DMS114 treated with DMSO at 0.1 percent for 48 hours (cell line): Measurements from ENCODE around the gene CIDEC.
A peak's percentile ranks its signal among the peaks of the same experiment; 100 is the strongest.

Source experiments
- DNase-seq: peaks from one replicate; lab custom pipeline; 2025; ENCODE audit not compliant: unreplicated experiment; lab: John Stamatoyannopoulos, UW

The CIDEC gene, protein sequence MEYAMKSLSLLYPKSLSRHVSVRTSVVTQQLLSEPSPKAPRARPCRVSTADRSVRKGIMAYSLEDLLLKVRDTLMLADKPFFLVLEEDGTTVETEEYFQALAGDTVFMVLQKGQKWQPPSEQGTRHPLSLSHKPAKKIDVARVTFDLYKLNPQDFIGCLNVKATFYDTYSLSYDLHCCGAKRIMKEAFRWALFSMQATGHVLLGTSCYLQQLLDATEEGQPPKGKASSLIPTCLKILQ

GRCh38 chr3:9879830-9880549, at the start of gene CIDEC:
Gene CIDEC (minus strand): TSS chr3:9880253. CDS start chr3:9878486, 1,767 bp downstream.
- no peak for DNase-seq

GRCh38 chr3:9928158-9928557, 48.1 kb upstream of the CIDEC start:
- DNase-seq = no peak

DNA sequence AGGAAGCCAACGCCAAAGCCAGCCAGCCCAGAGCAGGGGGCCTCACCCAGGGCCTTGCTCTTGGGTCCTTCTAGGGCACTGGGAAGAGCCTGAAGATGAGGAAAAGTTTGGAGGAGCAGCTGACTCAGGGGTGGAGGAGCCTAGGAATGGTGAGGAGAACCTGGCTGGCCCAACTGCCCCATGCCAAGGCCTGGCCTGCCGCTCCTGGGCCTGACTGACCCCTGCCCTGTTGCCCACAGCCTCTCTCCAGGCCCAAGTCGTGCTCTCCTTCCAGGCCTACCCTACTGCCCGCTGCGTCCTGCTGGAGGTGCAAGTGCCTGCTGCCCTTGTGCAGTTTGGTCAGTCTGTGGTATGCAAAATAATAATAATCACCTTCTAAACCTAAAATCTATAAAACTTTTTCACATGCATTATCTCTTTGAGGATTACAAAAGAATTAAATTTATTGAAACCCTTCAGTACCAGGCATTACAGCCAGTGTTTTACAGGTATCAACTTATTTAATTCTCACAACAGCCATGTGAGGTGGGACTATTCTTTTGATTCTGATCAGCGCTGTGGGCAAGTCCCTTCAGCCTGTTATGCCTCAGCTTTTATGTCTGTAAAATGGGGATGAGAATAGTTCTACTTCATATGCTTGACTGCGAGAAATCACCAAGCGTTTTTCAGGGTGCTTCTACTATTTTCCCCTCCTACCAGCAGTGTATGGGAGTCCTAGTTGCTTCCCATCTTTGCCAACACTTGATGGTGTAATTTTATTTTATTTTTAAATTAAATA, 38.4 kb upstream of the CIDEC start:
- no peak for DNase-seq

GRCh38 chr3:9917820-9918219, 37.8 kb upstream of the CIDEC start:
- DNase-seq = no peak

- DNase-seq = peak; percentile 33
Measured at GRCh38 chr3:9916734-9917680, 37.0 kb upstream of the CIDEC start, which contains the start of gene IL17RC. Gene IL17RC (plus strand): TSS chr3:9917098. CDS start chr3:9917316, 218 bp downstream.

DNA sequence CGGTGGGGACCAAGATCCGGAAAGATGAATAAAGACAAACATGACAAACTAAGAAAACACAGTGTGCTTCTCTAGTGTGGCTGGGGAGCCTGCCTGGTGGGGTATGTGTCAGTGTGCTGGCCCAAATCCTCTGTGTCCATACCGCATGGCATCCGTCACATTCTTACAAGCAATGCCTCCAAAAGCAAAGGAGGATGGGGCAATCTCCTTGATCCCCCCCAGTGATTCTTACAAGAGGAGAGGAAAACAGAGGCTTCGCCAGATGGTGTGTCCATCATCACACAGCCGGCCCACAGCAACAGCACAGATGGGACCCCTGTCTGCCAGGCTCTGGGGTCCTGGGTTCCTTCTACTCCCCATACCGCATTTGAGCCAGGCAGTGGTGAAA, 36.3 kb upstream of the CIDEC start:
- no peak for DNase-seq

DNA sequence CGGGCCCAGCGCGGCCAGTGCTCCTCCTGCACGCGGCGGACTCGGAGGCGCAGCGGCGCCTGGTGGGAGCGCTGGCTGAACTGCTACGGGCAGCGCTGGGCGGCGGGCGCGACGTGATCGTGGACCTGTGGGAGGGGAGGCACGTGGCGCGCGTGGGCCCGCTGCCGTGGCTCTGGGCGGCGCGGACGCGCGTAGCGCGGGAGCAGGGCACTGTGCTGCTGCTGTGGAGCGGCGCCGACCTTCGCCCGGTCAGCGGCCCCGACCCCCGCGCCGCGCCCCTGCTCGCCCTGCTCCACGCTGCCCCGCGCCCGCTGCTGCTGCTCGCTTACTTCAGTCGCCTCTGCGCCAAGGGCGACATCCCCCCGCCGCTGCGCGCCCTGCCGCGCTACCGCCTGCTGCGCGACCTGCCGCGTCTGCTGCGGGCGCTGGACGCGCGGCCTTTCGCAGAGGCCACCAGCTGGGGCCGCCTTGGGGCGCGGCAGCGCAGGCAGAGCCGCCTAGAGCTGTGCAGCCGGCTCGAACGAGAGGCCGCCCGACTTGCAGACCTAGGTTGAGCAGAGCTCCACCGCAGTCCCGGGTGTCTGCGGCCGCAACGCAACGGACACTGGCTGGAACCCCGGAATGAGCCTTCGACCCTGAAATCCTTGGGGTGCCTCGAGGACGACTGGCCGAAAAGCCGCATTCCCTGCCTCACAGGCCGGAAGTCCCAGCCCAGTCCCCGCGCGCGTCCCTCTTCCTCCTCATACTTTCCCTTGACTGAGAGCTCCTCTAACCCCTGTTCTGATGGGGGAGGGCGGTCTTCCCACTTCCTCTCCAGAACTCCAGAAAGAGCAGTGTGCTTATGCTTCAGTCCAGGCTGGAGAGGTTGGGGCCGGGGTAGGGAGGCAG, 35.4 kb upstream of the CIDEC start:
- DNase-seq = no peak

- DNase-seq = no peak
Measured at GRCh38 chr3:9914559-9915253, 34.7 kb upstream of the CIDEC start.

GRCh38 chr3:9914011-9914410, 34.0 kb upstream of the CIDEC start:
- DNase-seq = no peak

DNA sequence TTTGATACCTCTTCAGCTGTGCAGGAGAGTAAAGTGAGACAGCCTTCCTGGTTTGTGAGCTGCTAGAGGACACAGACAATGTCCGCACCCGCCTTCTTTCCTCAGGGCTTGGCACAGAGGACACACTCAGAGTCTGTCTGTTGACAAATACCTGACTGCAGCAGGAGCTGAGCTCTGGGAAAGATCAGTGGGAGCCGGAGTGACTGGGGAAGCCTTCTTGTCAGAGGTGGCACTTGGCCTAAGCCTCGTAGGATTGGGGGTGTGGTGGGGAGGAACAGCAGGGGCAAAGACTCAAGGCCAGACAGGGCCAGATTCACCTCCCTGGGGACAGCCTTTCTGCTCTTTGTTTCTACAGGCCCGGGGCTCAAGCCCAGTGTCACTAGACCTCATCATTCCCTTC, 33.5 kb upstream of the CIDEC start:
- no peak for DNase-seq

- no peak for DNase-seq
Measured at GRCh38 chr3:9912294-9912935, 32.4 kb upstream of the CIDEC start.

DNA sequence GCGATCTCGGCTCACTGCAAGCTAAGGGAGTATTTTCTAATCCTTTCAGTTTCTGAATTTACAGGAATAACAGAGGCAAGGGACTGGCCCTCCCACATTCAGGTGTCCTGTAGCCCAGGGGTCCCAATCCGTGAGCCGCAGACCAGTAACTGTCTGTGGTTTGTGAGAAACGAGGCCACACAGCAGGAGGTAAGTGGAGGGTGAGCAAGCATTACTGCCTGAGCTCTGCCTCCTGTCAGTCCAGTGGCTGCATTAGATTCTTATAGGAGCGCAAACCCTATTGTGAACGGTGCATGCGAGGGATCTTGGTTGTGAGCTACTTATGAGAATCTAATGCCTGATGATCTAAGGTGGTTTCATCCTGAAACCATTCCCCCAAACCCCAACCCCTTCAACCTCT, 31.8 kb upstream of the CIDEC start:
- DNase-seq = no peak

DNA sequence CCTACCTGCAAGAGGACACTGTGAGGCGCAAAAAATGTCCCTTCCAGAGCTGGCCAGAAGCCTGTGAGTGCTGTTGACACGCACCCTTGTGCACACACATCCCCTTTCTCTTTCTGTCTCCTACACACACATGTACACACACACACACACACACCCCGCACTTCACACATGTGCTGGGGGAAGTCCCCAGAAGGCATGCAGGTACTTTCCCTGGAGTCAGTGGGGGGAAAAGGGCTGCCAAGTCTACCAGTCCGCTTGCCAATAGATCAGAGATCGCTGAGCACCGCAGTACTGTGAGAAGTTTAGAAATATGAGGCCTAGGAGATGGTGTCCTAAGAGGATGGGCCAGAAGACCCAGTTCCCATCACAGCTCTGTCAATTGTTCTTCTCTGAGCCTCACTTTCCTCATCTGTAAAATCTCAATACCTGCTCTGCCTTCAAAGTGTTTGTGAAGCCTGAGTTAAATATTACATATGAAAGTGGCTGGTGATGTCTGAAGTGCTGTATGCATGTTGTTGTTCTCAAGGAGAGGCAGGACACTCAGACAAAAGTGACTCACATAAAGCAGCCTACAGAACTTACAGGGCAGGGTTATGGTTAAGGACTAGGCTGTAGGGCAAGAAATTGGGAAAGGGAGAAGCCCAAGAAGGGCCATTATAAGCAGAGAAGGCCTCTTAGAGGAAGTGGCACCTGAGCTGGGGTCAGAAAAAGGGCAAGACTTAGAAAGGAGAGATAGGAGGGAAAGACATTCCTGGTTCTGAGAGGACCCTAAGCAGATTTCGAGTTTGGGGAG, 29.4 kb upstream of the CIDEC start:
- DNase-seq = no peak

GRCh38 chr3:9908286-9908685, 28.2 kb upstream of the CIDEC start:
- DNase-seq = no peak

DNA sequence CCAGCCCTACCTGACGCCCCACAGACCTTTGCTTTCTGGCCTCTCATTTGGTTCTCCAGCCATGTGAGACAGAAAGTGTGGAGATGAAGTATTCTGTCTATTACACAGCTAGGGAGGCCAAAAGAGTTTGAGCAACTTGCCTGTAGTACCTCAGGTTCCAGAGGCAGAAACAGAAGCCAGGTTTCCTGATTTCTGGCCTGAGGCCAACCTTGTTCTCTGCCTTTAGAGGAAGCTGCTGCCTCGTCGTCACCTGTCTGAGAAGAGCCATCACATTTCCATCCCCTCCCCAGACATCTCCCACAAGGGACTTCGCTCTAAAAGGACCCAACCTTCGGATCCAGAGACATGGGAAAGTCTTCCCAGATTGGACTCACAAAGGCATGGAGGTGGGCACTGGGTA, 26.4 kb upstream of the CIDEC start:
- DNase-seq = no peak

- DNase-seq = no peak
Measured at GRCh38 chr3:9903904-9904303, 23.9 kb upstream of the CIDEC start.

DNA sequence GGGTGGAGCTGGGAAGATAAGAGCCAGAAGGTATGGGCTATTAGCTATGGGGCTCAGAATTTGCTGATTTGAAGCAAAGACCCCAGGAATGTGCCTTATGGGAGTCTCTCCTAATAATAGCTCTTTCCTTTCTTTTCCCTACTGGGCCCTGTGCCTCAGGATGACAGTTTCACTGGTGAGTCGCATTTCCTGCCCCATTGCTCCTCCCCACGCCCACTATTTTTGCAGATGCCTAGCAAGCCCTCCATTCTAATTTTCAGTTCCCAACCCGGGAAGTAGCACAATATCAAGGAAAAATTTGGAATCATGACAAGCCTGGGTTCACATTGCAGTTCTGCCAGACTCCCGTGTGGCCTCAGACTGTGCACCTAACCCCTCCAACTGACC, 23.2 kb upstream of the CIDEC start:
- no peak for DNase-seq
